HG03064 (cell line): ENCODE data around the gene STK39.

Source experiments
- ATAC-seq: cut with Tn5 transposase; IDR thresholded peaks from one replicate; pipeline ENCODE4 v1.9.1; 2021; ENCODE audit warnings: low read depth; ENCODE audit not compliant: unreplicated experiment

The STK39 gene

GRCh38 chr2:167966937-167967913 is 280.2 kb downstream of the STK39 start:
- no peak for ATAC-seq

GRCh38 chr2:167965907-167966761 is 281.3 kb downstream of the STK39 start:
- ATAC-seq, result no peak

- no peak for ATAC-seq
Observed at GRCh38 chr2:167964650-167965413, 282.6 kb downstream of the STK39 start.

DNA sequence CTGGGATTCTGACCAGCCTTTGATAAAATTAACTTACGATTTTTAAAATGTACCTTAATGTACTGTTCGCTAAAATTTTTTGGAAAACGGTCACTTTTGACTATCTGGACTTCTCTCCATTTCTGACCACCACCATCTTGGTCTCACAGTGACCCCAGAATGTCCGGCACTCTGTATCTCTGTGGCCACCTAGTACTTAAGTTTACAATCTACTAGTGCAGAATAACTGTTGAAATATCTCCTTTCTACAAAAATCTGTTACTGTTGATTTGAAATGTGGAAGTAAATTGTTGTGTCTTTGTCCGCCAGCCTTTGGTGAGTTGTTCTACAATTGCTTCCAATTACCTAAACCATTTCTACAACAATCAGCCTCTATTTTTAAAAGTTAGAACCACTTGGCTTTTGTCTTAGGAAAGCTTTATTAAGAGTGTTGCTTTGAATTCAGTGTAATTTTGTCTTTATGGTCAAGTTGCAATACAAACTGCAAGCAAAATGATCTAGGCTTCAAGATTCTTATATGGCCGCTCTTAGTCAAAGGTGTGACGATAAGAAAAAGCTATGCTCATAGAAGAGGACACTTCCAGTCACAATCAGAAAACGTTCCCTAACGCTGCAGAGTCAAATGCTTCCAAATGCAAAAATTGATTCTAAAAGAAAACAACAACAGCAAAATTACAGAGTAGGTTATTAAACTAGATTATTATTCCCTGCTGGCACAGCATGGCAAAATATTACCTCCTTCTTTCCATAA is 283.3 kb downstream of the STK39 start:
- no peak for ATAC-seq

GRCh38 chr2:167962436-167963226 is 284.8 kb downstream of the STK39 start:
- no peak for ATAC-seq

- no peak for ATAC-seq
Observed at GRCh38 chr2:167961536-167962048, 285.8 kb downstream of the STK39 start.

- no peak for ATAC-seq
Observed at GRCh38 chr2:167960089-167960747, 287.2 kb downstream of the STK39 start.

GRCh38 chr2:167957662-167958061 is 289.7 kb downstream of the STK39 start:
- no peak for ATAC-seq

- ATAC-seq, result no peak
Observed at GRCh38 chr2:167955264-167955906, 292.0 kb downstream of the STK39 start.

- no peak for ATAC-seq
Observed at GRCh38 chr2:167954495-167954894, 292.9 kb downstream of the STK39 start.

GRCh38 chr2:167953776-167954175 is 293.6 kb downstream of the STK39 start:
- no peak for ATAC-seq

- ATAC-seq, result no peak
Observed at GRCh38 chr2:167950571-167950970, 296.8 kb downstream of the STK39 start.

DNA sequence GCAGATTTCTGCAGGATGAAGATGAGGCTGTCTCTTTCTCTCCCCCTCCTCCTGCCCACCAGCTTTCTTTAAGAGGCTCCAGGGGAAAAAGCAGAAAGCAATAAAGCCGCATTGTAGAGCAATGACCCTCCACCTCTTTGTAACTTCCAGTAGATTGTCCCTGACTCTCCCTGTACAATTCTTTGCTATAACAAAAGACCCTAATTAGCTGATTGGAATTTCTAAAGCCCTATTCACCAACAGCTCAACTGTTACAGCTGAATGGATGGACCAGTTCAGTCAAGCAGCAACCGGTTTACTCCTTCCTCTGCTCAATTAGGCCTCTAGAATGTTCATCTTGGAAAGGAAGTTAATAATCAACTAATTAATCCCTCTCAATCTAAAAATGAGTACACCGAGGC is 301.0 kb downstream of the STK39 start:
- ATAC-seq, result no peak

GRCh38 chr2:167945660-167946368 is 301.6 kb downstream of the STK39 start:
- ATAC-seq, result no peak

DNA sequence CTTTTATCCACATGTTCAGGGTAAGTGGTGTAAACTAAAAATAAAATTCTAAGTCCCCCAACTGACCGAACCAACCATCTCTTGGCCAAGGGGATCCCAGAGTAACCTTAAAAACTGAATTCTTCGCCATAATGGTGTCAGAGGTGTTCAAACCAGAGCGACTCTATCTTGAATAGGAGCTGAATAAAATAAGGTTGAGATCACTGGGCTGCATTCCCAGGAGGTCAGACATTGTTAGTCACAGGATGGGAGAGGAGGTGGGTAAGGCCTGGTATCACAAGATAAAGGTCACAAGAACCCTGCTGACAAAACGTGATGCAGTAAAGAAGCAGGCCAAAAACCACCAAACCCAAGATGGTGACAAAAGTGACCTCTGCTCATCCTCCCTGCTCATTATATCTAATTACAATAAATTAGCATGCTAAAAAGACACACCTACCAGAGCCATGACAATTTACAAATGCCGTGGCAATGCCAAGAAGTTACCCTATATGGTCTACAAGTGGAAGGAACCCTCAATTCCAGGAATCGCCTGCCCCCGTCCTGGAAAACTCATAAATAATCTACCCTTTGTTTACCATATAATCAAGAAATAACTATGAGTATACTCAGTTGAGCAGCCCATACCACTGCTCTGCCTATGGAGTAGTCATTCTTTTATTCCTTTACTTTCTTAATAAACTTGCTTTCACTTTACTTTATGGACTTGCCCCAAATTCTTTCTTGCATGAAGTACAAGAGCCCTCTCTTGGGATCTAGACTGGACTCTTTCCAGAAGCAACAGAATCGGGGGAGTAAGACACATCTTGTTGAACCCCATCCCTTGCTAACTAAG is 302.4 kb downstream of the STK39 start:
- no peak for ATAC-seq

DNA sequence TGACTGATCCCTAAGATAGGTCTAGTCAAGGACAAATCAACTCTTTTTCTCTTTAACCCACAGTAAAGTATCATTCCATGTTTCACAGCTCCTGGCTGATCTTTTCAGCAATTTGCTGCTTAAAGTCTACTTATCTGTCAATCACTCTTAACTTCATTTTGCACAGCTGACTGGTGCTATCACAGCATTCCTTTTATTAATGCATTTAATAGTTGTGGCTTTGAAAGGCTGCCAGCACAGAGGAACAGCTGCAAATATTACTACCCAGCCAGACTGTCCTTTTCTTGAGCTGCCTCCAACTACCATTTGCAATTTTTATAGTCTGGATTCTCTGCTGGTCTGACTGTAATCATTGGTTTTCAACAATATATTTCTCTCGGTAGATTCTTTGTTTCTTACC is 303.5 kb downstream of the STK39 start:
- ATAC-seq, result no peak
